Measurements from ENCODE around the gene MCC. TPM values are rescaled to one million over a fixed set of nuclear protein-coding genes. Genes with fewer than 3 reads are reported as not detected.
A peak's percentile ranks its signal among the peaks of the same experiment; 100 is the strongest.

Gene MCC
- total and polyA plus RNA-seq, 5 experiments from 2014 or later, result 1.2 to 4.6 (median 2.0) TPM

- POLR2A ChIA-PET, result no interaction called here
- H3K9me3 Mint-ChIP-seq, result no peaks in the 10 kb centered on the region
- H3K27ac Mint-ChIP-seq, result no peak overlapping the region
- no peak for ATAC-seq
- DNase-seq, result no peak
- peaks cover 0 to 7% (median 5%) of the 10 kb centered on the region in 4 donors for H3K4me1 Mint-ChIP-seq
- H3K4me3 Mint-ChIP-seq, result no peak overlapping the region
- peaks cover 0 to 4% (median 0%) of the 10 kb centered on the region in 5 donors for H3K27me3 Mint-ChIP-seq
- H3K36me3 Mint-ChIP-seq, result peaks cover 0 to 28% (median 0%) of the 10 kb centered on the region in 3 donors
These were observed 445.6 kb downstream of the MCC start for GRCh38 chr5:113042491-113043243.

- no peak overlapping the region for H3K4me3 Mint-ChIP-seq
- peaks cover 0 to 16% (median 0%) of the 10 kb centered on the region in 3 donors for H3K36me3 Mint-ChIP-seq
- no peaks in the 10 kb centered on the region for H3K9me3 Mint-ChIP-seq
- H3K4me1 Mint-ChIP-seq, result peaks cover 0 to 7% (median 2%) of the 10 kb centered on the region in 4 donors
- POLR2A ChIA-PET, result no interaction called here
- DNase-seq (no peak), ATAC-seq (no peak)
- H3K27me3 Mint-ChIP-seq, result peaks cover 0 to 5% (median 0%) of the 10 kb centered on the region in 5 donors
- peak overlapping the region in 3 of 10 donors; percentile 22 to 53 (median 24) for H3K27ac Mint-ChIP-seq
These were observed 447.5 kb downstream of the MCC start for GRCh38 chr5:113040672-113041260.

GRCh38 chr5:113039934-113040285, 448.3 kb downstream of the MCC start:
- Mint-ChIP-seq H3K27ac (peak overlapping the region in 1 of 10 donors; percentile 41), H3K27me3 (peaks cover 0 to 5% (median 0%) of the 10 kb centered on the region in 5 donors), H3K4me1 (peaks cover 0 to 13% (median 6%) of the 10 kb centered on the region in 4 donors), H3K9me3 (no peaks in the 10 kb centered on the region), H3K4me3 (no peak overlapping the region), H3K36me3 (peaks cover 0 to 20% (median 0%) of the 10 kb centered on the region in 3 donors)
- ATAC-seq (no peak), DNase-seq (peak in 1 of 10 donors; percentile 18)
- POLR2A ChIA-PET, result no interaction called here

GRCh38 chr5:113039229-113039933, 448.9 kb downstream of the MCC start:
- Mint-ChIP-seq H3K36me3 (peaks cover 0 to 22% (median 0%) of the 10 kb centered on the region in 3 donors), H3K4me3 (no peak overlapping the region), H3K27ac (peak overlapping the region in 1 of 10 donors; percentile 24), H3K4me1 (peaks cover 0 to 14% (median 8%) of the 10 kb centered on the region in 4 donors), H3K9me3 (no peaks in the 10 kb centered on the region), H3K27me3 (peaks cover 0 to 5% (median 0%) of the 10 kb centered on the region in 5 donors)
- POLR2A ChIA-PET, result no interaction called here
- no peak for ATAC-seq
- DNase-seq, result peak in 1 of 10 donors; percentile 16

- Mint-ChIP-seq H3K4me3 (no peak overlapping the region), H3K36me3 (peaks cover 0 to 20% (median 0%) of the 10 kb centered on the region in 3 donors), H3K27ac (peak overlapping the region in 2 of 10 donors; percentile 31 to 41), H3K4me1 (peaks cover 0 to 14% (median 9%) of the 10 kb centered on the region in 4 donors), H3K27me3 (peaks cover 0 to 5% (median 0%) of the 10 kb centered on the region in 5 donors), H3K9me3 (no peaks in the 10 kb centered on the region)
- POLR2A ChIA-PET, result no interaction called here
- ATAC-seq (no peak), DNase-seq (peak in 1 of 10 donors; percentile 31)
These were observed 449.5 kb downstream of the MCC start for GRCh38 chr5:113038714-113039113.

GRCh38 chr5:113038136-113038535, 450.1 kb downstream of the MCC start:
- H3K27me3 Mint-ChIP-seq, result peaks cover 0 to 5% (median 0%) of the 10 kb centered on the region in 5 donors
- H3K4me1 Mint-ChIP-seq, result peaks cover 0 to 14% (median 9%) of the 10 kb centered on the region in 4 donors
- no peak for ATAC-seq
- POLR2A ChIA-PET, result no interaction called here
- H3K27ac Mint-ChIP-seq, result peak overlapping the region in 3 of 10 donors; percentile 19 to 76 (median 31)
- H3K9me3 Mint-ChIP-seq, result no peaks in the 10 kb centered on the region
- peaks cover 0 to 20% (median 0%) of the 10 kb centered on the region in 3 donors for H3K36me3 Mint-ChIP-seq
- H3K4me3 Mint-ChIP-seq, result no peak overlapping the region
- peak in 1 of 10 donors; percentile 11 for DNase-seq

GRCh38 chr5:113036826-113037225, 451.4 kb downstream of the MCC start:
- POLR2A ChIA-PET, result no interaction called here
- no peak for ATAC-seq
- Mint-ChIP-seq H3K36me3 (peaks cover 0 to 18% (median 0%) of the 10 kb centered on the region in 3 donors), H3K4me3 (no peak overlapping the region), H3K4me1 (peaks cover 0 to 12% (median 10%) of the 10 kb centered on the region in 4 donors), H3K27me3 (peaks cover 0 to 5% (median 0%) of the 10 kb centered on the region in 5 donors), H3K27ac (peak overlapping the region in 1 of 10 donors; percentile 13), H3K9me3 (no peaks in the 10 kb centered on the region)
- DNase-seq, result no peak

- Mint-ChIP-seq H3K36me3 (peaks cover 0 to 17% (median 0%) of the 10 kb centered on the region in 3 donors), H3K4me1 (peaks cover 0 to 14% (median 9%) of the 10 kb centered on the region in 4 donors), H3K9me3 (no peaks in the 10 kb centered on the region), H3K27me3 (peaks cover 0 to 5% (median 0%) of the 10 kb centered on the region in 5 donors), H3K27ac (no peak overlapping the region), H3K4me3 (no peak overlapping the region)
- POLR2A ChIA-PET, result no interaction called here
- DNase-seq, result no peak
- ATAC-seq, result no peak
These were observed 451.9 kb downstream of the MCC start for GRCh38 chr5:113036321-113036720.

GRCh38 chr5:113035096-113035495, 453.2 kb downstream of the MCC start:
- POLR2A ChIA-PET, result no interaction called here
- no peak overlapping the region for H3K4me3 Mint-ChIP-seq
- peaks cover 0 to 12% (median 6%) of the 10 kb centered on the region in 4 donors for H3K4me1 Mint-ChIP-seq
- DNase-seq (no peak), ATAC-seq (no peak)
- H3K27ac Mint-ChIP-seq, result peak overlapping the region in 5 of 10 donors; percentile 5 to 84 (median 32)
- H3K36me3 Mint-ChIP-seq, result peaks cover 0 to 12% (median 0%) of the 10 kb centered on the region in 3 donors
- H3K27me3 Mint-ChIP-seq, result peaks cover 0 to 5% (median 0%) of the 10 kb centered on the region in 5 donors
- no peaks in the 10 kb centered on the region for H3K9me3 Mint-ChIP-seq

- no peak for DNase-seq
- POLR2A ChIA-PET, result no interaction called here
- ATAC-seq, result no peak
- peaks cover 0 to 16% (median under 1%) of the 10 kb centered on the region in 3 donors for H3K36me3 Mint-ChIP-seq
- peaks cover 0 to 5% (median 0%) of the 10 kb centered on the region in 5 donors for H3K27me3 Mint-ChIP-seq
- peak overlapping the region in 2 of 10 donors; percentile 6 to 84 for H3K27ac Mint-ChIP-seq
- H3K9me3 Mint-ChIP-seq, result no peaks in the 10 kb centered on the region
- H3K4me1 Mint-ChIP-seq, result peaks cover 0 to 12% (median 6%) of the 10 kb centered on the region in 4 donors
- H3K4me3 Mint-ChIP-seq, result no peak overlapping the region
These were observed 454.0 kb downstream of the MCC start for GRCh38 chr5:113034182-113034773.

- peaks cover 0 to 30% (median 21%) of the 10 kb centered on the region in 3 donors for H3K36me3 Mint-ChIP-seq
- DNase-seq, result no peak
- no peaks in the 10 kb centered on the region for H3K27me3 Mint-ChIP-seq
- no peak for ATAC-seq
- H3K9me3 Mint-ChIP-seq, result no peaks in the 10 kb centered on the region
- no peak overlapping the region for H3K4me3 Mint-ChIP-seq
- POLR2A ChIA-PET, result interaction anchor here (0.7 kb wide), 1 partner anchor 9 kb away, joined by 3 read pairs; no protein-coding TSS in a partner anchor
- H3K27ac Mint-ChIP-seq, result peak overlapping the region in 2 of 10 donors; percentile 41 to 60
- peaks cover 0 to 14% (median 6%) of the 10 kb centered on the region in 4 donors for H3K4me1 Mint-ChIP-seq
These were observed 456.7 kb downstream of the MCC start for GRCh38 chr5:113031557-113031956.

- Mint-ChIP-seq H3K36me3 (peaks cover 0 to 35% (median 26%) of the 10 kb centered on the region in 3 donors), H3K4me3 (no peak overlapping the region), H3K27ac (peak overlapping the region in 4 of 10 donors; percentile 31 to 75 (median 64)), H3K9me3 (no peaks in the 10 kb centered on the region), H3K4me1 (peaks cover 0 to 15% (median 6%) of the 10 kb centered on the region in 4 donors), H3K27me3 (no peaks in the 10 kb centered on the region)
- POLR2A ChIA-PET, result interaction anchor here (0.7 kb wide), 1 partner anchor 9 kb away, joined by 3 read pairs; no protein-coding TSS in a partner anchor
- ATAC-seq (no peak), DNase-seq (no peak)
These were observed 457.1 kb downstream of the MCC start for GRCh38 chr5:113031104-113031503.
